ENCODE data around the gene LTBP2.
"Not testable (repeated sequence)": the region's sequence is repeated elsewhere in the genome, so short reads cannot be mapped to it uniquely, and the experiment has no call there.

Gene LTBP2

GRCh38 chr14:74547331-74547927 is 64.6 kb downstream of the LTBP2 start:
- DNase-seq, result no peak

GRCh38 chr14:74546416-74546815 is 65.6 kb downstream of the LTBP2 start:
- no peak for DNase-seq

GRCh38 chr14:74545386-74545785 is 66.7 kb downstream of the LTBP2 start:
- no peak for DNase-seq

- DNase-seq, result no peak
Measured at GRCh38 chr14:74543771-74544438, 68.1 kb downstream of the LTBP2 start.

GRCh38 chr14:74542056-74542685 is 69.9 kb downstream of the LTBP2 start:
- no peak for DNase-seq

- no peak for DNase-seq
Measured at GRCh38 chr14:74541225-74541624, 70.8 kb downstream of the LTBP2 start.

- no peak for DNase-seq
Measured at GRCh38 chr14:74539503-74539902, 72.5 kb downstream of the LTBP2 start.

GRCh38 chr14:74538411-74539391 is 73.3 kb downstream of the LTBP2 start:
- no peak for DNase-seq

GRCh38 chr14:74536336-74536735 is 75.7 kb downstream of the LTBP2 start:
- not testable (repeated sequence) for DNase-seq

GRCh38 chr14:74535756-74536325 is 76.2 kb downstream of the LTBP2 start:
- no peak for DNase-seq

GRCh38 chr14:74533576-74533975 is 78.5 kb downstream of the LTBP2 start:
- DNase-seq, result no peak

- DNase-seq, result no peak
Measured at GRCh38 chr14:74532246-74532645, 79.8 kb downstream of the LTBP2 start.

GRCh38 chr14:74531467-74531866 is 80.6 kb downstream of the LTBP2 start:
- no peak for DNase-seq

GRCh38 chr14:74531006-74531405 is 81.0 kb downstream of the LTBP2 start:
- no peak for DNase-seq

- DNase-seq, result no peak
Measured at GRCh38 chr14:74528886-74529285, 83.2 kb downstream of the LTBP2 start.

GRCh38 chr14:74528406-74528805 is 83.6 kb downstream of the LTBP2 start:
- DNase-seq, result no peak

- DNase-seq, result no peak
Measured at GRCh38 chr14:74527736-74528280, 84.2 kb downstream of the LTBP2 start.

GRCh38 chr14:74526854-74527585 is 85.0 kb downstream of the LTBP2 start:
- no peak for DNase-seq

GRCh38 chr14:74525361-74525851 is 86.6 kb downstream of the LTBP2 start:
- no peak for DNase-seq

GRCh38 chr14:74524812-74525135 is 87.3 kb downstream of the LTBP2 start:
- no peak for DNase-seq

- no peak for DNase-seq
Measured at GRCh38 chr14:74524076-74524811, 87.8 kb downstream of the LTBP2 start.

Data from stimulated activated CD4-positive, alpha-beta T cell treated with anti-CD3 and anti-CD28 coated beads, Interleukin-1b, Interleukin-23, amount 100 ng/mL, for 48 hours (primary cell).